Psoas muscle (tissue), 8 donors: ENCODE data around the gene MICU1. TPM values are rescaled to one million over a fixed set of nuclear protein-coding genes. Genes with fewer than 3 reads are reported as not detected.

ENCODE experiments used
- ATAC-seq, 4 donors: fragments of 200-7000 bp; cut with Tn5 transposase; one replicate each; pipeline ENCODE4 v1.9.1; 2020; ENCODE audit warnings: moderate library complexity in 3 of 4, mild to moderate bottlenecking in 2 of 4
- DNase-seq, 2 donors: peaks; one replicate each; pipeline ENCODE4 v3.0.0-alpha.2; 2020
- H3K27ac ChIP-seq: fragments of 200-600 bp; one replicate; pipeline ENCODE4 v1.8.0; 2022
- H3K27me3 ChIP-seq, 3 donors: fragments of 200-600 bp in 1 of 3; one replicate each; pipeline versions ENCODE4 v1.6.1 to v1.8.0; 2013 to 2022; ENCODE audit warnings: low read length in 2 of 3, mild to moderate bottlenecking in 2 of 3, moderate library complexity in 1 of 3; ENCODE audit not compliant: insufficient read depth in 3 of 3
- H3K36me3 ChIP-seq, 2 donors: fragments of 200-600 bp in 1 of 2; one replicate each; pipeline versions ENCODE4 v1.6.1 to v1.8.0; 2013 to 2022; ENCODE audit warnings: low read depth in 1 of 2, mild to moderate bottlenecking in 1 of 2, moderate library complexity in 1 of 2; ENCODE audit not compliant: insufficient read depth in 1 of 2
- H3K4me1 ChIP-seq: fragments of 200-600 bp; one replicate; pipeline ENCODE4 v1.8.0; 2022
- H3K4me3 ChIP-seq: fragments of 200-600 bp; one replicate; pipeline ENCODE4 v1.8.0; 2022; ENCODE audit warnings: mild to moderate bottlenecking
- H3K9me3 ChIP-seq: fragments of 200-600 bp; one replicate; pipeline ENCODE4 v1.8.0; 2022
- CTCF ChIP-seq: fragments of 200-600 bp; IDR thresholded peaks from one replicate; pipeline ENCODE4 v1.8.0; 2022; ENCODE audit warnings: antibody characterized with exemption
- WGBS, 3 donors: extraction: QIAGEN DNeasy Blood & Tissue Kit; methylation state at CpG; one replicate each; pipeline versions ENCODE4 v1.1.6 to v1.1.7; 2013; 5-methylcytosine and 5-hydroxymethylcytosine counted together
- intact Hi-C, 2 donors: fragments of 100-400 bp; cut with DNase I; formaldehyde crosslinking; loops; one replicate each; pipeline versions ENCODE4 v1.11.0 to v1.14.2; 2022
- polyA plus RNA-seq, 3 donors: library from polyadenylated mRNA; stranded (reverse); fragments of 200-250 nt; gene quantifications; one replicate each; pipeline ENCODE4 v1.2.3, GENCODE V29; 2013
- total RNA-seq, 4 donors: library from RNA; stranded (reverse); fragmentation: NEBNext Ultra II Directional in 2 of 4; extraction: Animal tissue kit (Norgen Biotek cat#: 25700) in 2 of 4; gene quantifications; one replicate each; pipeline versions ENCODE4 v1.2.1 to v1.2.4, GENCODE V29; 2021 to 2023
- donor health status: healthy with polysubstance abuse.
- donor health status: DM: no; HTN: no; CAD: no; lungs with moderate emphysema.
- donor health status: Bipolar disorder and iron deficiency.
- donor health status: healthy.
- donor health status: DM: yes; HTN: yes; CAD: no.
- donor health status: DM: no; HTN: no; CAD: no.
- donor health status: DM: no; HTN: no; CAD: no.
- donor health status: DM: yes; HTN: yes; CAD: no.

Gene MICU1
- total and polyA plus RNA-seq, 7 donors: 31.0 to 57.8 (median 37.3) TPM

- Histone ChIP-seq H3K27me3 (no peaks in the 10 kb centered on the region), H3K36me3 (no peaks in the 10 kb centered on the region), H3K4me1 (no peaks in the 10 kb centered on the region), H3K9me3 (no peaks in the 10 kb centered on the region), H3K27ac (no peak overlapping the region), H3K4me3 (no peak overlapping the region)
- intact Hi-C loops: no loop called here
- ATAC-seq (no peak), DNase-seq (no peak)
- WGBS, 3 donors: 91 to 92% (median 91%) methylated on average over 2 of the region's 2 CpGs
- no peak for TF ChIP-seq CTCF
Observed at GRCh38 chr10:72515455-72515854, 110.4 kb downstream of the MICU1 start.

- H3K27me3 ChIP-seq: no peaks in the 10 kb centered on the region
- no peak overlapping the region for H3K27ac ChIP-seq
- no peaks in the 10 kb centered on the region for H3K9me3 ChIP-seq
- no peak overlapping the region for H3K4me3 ChIP-seq
- ATAC-seq: no peak
- H3K4me1 ChIP-seq: no peaks in the 10 kb centered on the region
- no peak for DNase-seq
- intact Hi-C loops: no loop called here
- H3K36me3 ChIP-seq: no peaks in the 10 kb centered on the region
- TF ChIP-seq CTCF: no peak
Observed at GRCh38 chr10:72513910-72514309, 112.0 kb downstream of the MICU1 start.

GRCh38 chr10:72511459-72511858 is 114.4 kb downstream of the MICU1 start:
- no peak for TF ChIP-seq CTCF
- H3K4me1 ChIP-seq: no peaks in the 10 kb centered on the region
- no peak for DNase-seq
- H3K36me3 ChIP-seq: peaks cover 0 to 7% of the 10 kb centered on the region in 2 donors
- H3K4me3 ChIP-seq: no peak overlapping the region
- ATAC-seq: no peak
- no peak overlapping the region for H3K27ac ChIP-seq
- H3K9me3 ChIP-seq: no peaks in the 10 kb centered on the region
- intact Hi-C loops: no loop called here
- no peaks in the 10 kb centered on the region for H3K27me3 ChIP-seq
- 91 to 96% (median 92%) methylated on average over 5 of the region's 5 CpGs for WGBS, 3 donors

- Histone ChIP-seq H3K36me3 (peaks cover 0 to 7% of the 10 kb centered on the region in 2 donors), H3K4me3 (no peak overlapping the region), H3K27ac (no peak overlapping the region), H3K9me3 (no peaks in the 10 kb centered on the region), H3K4me1 (no peaks in the 10 kb centered on the region), H3K27me3 (no peaks in the 10 kb centered on the region)
- DNase-seq: no peak
- TF ChIP-seq CTCF: no peak
- intact Hi-C loops: no loop called here
- 81 to 97% (median 89%) methylated on average over 1 of the region's 1 CpG for WGBS, 3 donors
- ATAC-seq: no peak
Observed at GRCh38 chr10:72509941-72510340, 115.9 kb downstream of the MICU1 start.

- Histone ChIP-seq H3K27ac (no peak overlapping the region), H3K4me3 (no peak overlapping the region), H3K9me3 (peaks cover 5% of the 10 kb centered on the region), H3K36me3 (peaks cover 0 to 7% of the 10 kb centered on the region in 2 donors), H3K27me3 (no peaks in the 10 kb centered on the region), H3K4me1 (no peaks in the 10 kb centered on the region)
- intact Hi-C loops: no loop called here
- no peak for TF ChIP-seq CTCF
- 95 to 97% (median 96%) methylated on average over 4 of the region's 4 CpGs for WGBS, 3 donors
- DNase-seq (no peak), ATAC-seq (no peak)
Observed at GRCh38 chr10:72509206-72509799, 116.6 kb downstream of the MICU1 start.
